ENCODE results near the gene DCHS1. TPM values are rescaled to one million over a fixed set of nuclear protein-coding genes. Genes with fewer than 3 reads are reported as not detected.

Gene DCHS1
- total and polyA plus RNA-seq, 4 donors, result 0.68 to 8.9 (median 5.8) TPM

GRCh38 chr11:6618117-6619003, 37.2 kb downstream of the DCHS1 start:
- H3K4me1 ChIP-seq (ENCODE audit: control insufficient read depth in 4 of 4, insufficient read depth in 4 of 4, low read length in 3 of 4), result peaks cover 0 to 24% (median 12%) of the 10 kb centered on the region in 4 donors

GRCh38 chr11:6617315-6617781, 38.3 kb downstream of the DCHS1 start:
- Histone ChIP-seq H3K4me1 (ENCODE audit: control insufficient read depth in 4 of 4, insufficient read depth in 4 of 4, low read length in 3 of 4) (peaks cover 0 to 29% (median 17%) of the 10 kb centered on the region in 4 donors), H3K9me3 (ENCODE audit: control insufficient read depth in 4 of 4, low read length in 3 of 4) (no peaks in the 10 kb centered on the region), H3K27ac (ENCODE audit: low read depth in 1 of 2, low read length in 2 of 2) (no peak overlapping the region), H3K9ac (ENCODE audit: low read depth in 1 of 2, low read length in 2 of 2) (no peak overlapping the region), H3K27me3 (ENCODE audit: control insufficient read depth in 4 of 4, insufficient read depth in 4 of 4, low read length in 3 of 4) (no peaks in the 10 kb centered on the region), H3K4me3 (ENCODE audit: low read depth in 1 of 3, low read length in 3 of 3) (no peak overlapping the region), H3K36me3 (ENCODE audit: control insufficient read depth in 4 of 4, insufficient read depth in 3 of 4, low read depth in 1 of 4, low read length in 3 of 4) (peaks cover 7 to 16% (median 8%) of the 10 kb centered on the region in 4 donors)
- WGBS, result 77% methylated on average over 5 of the region's 5 CpGs
- no peak for DNase-seq (ENCODE audit: low spot score)
- TF ChIP-seq YY1 (IDR thresholded peaks at IDR 0.05) (no peak), NR2F2 (IDR thresholded peaks at IDR 0.05) (no peak), REST (IDR thresholded peaks at IDR 0.05) (no peak), MAX (IDR thresholded peaks at IDR 0.05) (no peak), GABPA (IDR thresholded peaks at IDR 0.05 in 1 of 2, conservative IDR thresholded peaks at IDR 0.05 in 1 of 2) (no peak), HNF4G (IDR thresholded peaks at IDR 0.05) (no peak), ZBTB33 (IDR thresholded peaks at IDR 0.05) (no peak), CTCF (IDR thresholded peaks at IDR 0.05; ENCODE audit: low read depth, low read length, missing input control) (no peak)

More at GRCh38 chr11:6618117-6619003, 37.2 kb downstream of the DCHS1 start:
- peak overlapping the region; percentile 76 to 85 for H3K27ac ChIP-seq (ENCODE audit: low read depth in 1 of 2, low read length in 2 of 2)
- peak overlapping the region; percentile 81 to 83 for H3K9ac ChIP-seq (ENCODE audit: low read depth in 1 of 2, low read length in 2 of 2)
- TF ChIP-seq SP1 (IDR thresholded peaks at IDR 0.05) (no peak), RAD21 (IDR thresholded peaks at IDR 0.05) (peak; percentile 22 to 47), YY1 (IDR thresholded peaks at IDR 0.05) (peak; percentile 23), HNF4A (conservative IDR thresholded peaks at IDR 0.05) (peak in 1 of 2 donors; percentile 2), JUND (IDR thresholded peaks at IDR 0.05) (peak; percentile 87 to 93), ZBTB33 (IDR thresholded peaks at IDR 0.05) (no peak), NR2F2 (IDR thresholded peaks at IDR 0.05) (peak; percentile 76)
- H3K4me3 ChIP-seq (ENCODE audit: low read depth in 1 of 3, low read length in 3 of 3), result peak overlapping the region; percentile 56 to 96 (median 68)
- peak; percentile 56 for DNase-seq (ENCODE audit: low spot score)
- H3K27me3 ChIP-seq (ENCODE audit: control insufficient read depth in 4 of 4, insufficient read depth in 4 of 4, low read length in 3 of 4), result no peaks in the 10 kb centered on the region
- 34% methylated on average over 15 of the region's 15 CpGs for WGBS
- H3K36me3 ChIP-seq (ENCODE audit: control insufficient read depth in 4 of 4, insufficient read depth in 3 of 4, low read depth in 1 of 4, low read length in 3 of 4), result peaks cover 7 to 16% (median 8%) of the 10 kb centered on the region in 4 donors
- no peaks in the 10 kb centered on the region for H3K9me3 ChIP-seq (ENCODE audit: control insufficient read depth in 4 of 4, low read length in 3 of 4)
